ENCODE measurements around the gene PCDH9.

PCDH9 gene

GRCh38 chr13:66577358-66577757 lies 652.8 kb downstream of the PCDH9 start:
- H3K36me3 ChIP-seq (ENCODE audit: insufficient read depth, low read length), result no peaks in the 10 kb centered on the region
- H3K4me1 ChIP-seq (ENCODE audit: insufficient read depth, low read length, severe bottlenecking), result peaks cover 6% of the 10 kb centered on the region
- H3K4me2 ChIP-seq (ENCODE audit: low read length), result no peak overlapping the region
- H3K79me2 ChIP-seq (ENCODE audit: insufficient read depth, low read length), result no peaks in the 10 kb centered on the region
- H3K9me3 ChIP-seq (ENCODE audit: low read length), result 0 out of 2 replicates have a peak, but pooled peaks cover 4% of the 10 kb centered on the region
- peak overlapping the region; percentile 43; the same call in 1 of the 2 replicates for H2AFZ ChIP-seq (ENCODE audit: low read length)
- H3F3A ChIP-seq (ENCODE audit: insufficient read depth, low read length), result no peaks in the 10 kb centered on the region
- no peaks in the 10 kb centered on the region for H3K27me3 ChIP-seq (ENCODE audit: insufficient read depth, low read length)
- H3K9ac ChIP-seq (ENCODE audit: low read length), result no peak overlapping the region
- H3K4me3 ChIP-seq (ENCODE audit: low read depth, low read length, poor library complexity, severe bottlenecking), result no peak overlapping the region
- no peaks in the 10 kb centered on the region for H4K20me1 ChIP-seq (ENCODE audit: insufficient read depth, low read length)
- H3K27ac ChIP-seq (ENCODE audit: low read depth, low read length, poor library complexity, severe bottlenecking), result no peak overlapping the region
- no peaks in the 10 kb centered on the region for H3K9me2 ChIP-seq (ENCODE audit: low read depth, low read length)
- TF ChIP-seq EZH2 (IDR thresholded peaks at IDR 0.05; ENCODE audit: borderline replicate concordance, low read length), result no peak
- TF ChIP-seq, protein P1, sequence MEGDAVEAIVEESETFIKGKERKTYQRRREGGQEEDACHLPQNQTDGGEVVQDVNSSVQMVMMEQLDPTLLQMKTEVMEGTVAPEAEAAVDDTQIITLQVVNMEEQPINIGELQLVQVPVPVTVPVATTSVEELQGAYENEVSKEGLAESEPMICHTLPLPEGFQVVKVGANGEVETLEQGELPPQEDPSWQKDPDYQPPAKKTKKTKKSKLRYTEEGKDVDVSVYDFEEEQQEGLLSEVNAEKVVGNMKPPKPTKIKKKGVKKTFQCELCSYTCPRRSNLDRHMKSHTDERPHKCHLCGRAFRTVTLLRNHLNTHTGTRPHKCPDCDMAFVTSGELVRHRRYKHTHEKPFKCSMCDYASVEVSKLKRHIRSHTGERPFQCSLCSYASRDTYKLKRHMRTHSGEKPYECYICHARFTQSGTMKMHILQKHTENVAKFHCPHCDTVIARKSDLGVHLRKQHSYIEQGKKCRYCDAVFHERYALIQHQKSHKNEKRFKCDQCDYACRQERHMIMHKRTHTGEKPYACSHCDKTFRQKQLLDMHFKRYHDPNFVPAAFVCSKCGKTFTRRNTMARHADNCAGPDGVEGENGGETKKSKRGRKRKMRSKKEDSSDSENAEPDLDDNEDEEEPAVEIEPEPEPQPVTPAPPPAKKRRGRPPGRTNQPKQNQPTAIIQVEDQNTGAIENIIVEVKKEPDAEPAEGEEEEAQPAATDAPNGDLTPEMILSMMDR (IDR thresholded peaks at IDR 0.05; ENCODE audit: low read length), result no peak

- H3K27ac ChIP-seq (ENCODE audit: low read depth, low read length, poor library complexity, severe bottlenecking), result no peak overlapping the region
- no peak overlapping the region for H3K4me3 ChIP-seq (ENCODE audit: low read depth, low read length, poor library complexity, severe bottlenecking)
- H3K36me3 ChIP-seq (ENCODE audit: insufficient read depth, low read length), result no peaks in the 10 kb centered on the region
- 0 out of 2 replicates have a peak, but pooled peaks cover 4% of the 10 kb centered on the region for H3K9me3 ChIP-seq (ENCODE audit: low read length)
- H3K79me2 ChIP-seq (ENCODE audit: insufficient read depth, low read length), result no peaks in the 10 kb centered on the region
- H3K9ac ChIP-seq (ENCODE audit: low read length), result no peak overlapping the region
- no peaks in the 10 kb centered on the region for H3F3A ChIP-seq (ENCODE audit: insufficient read depth, low read length)
- peak overlapping the region; percentile 72 for H2AFZ ChIP-seq (ENCODE audit: low read length)
- TF ChIP-seq, protein P1 (IDR thresholded peaks at IDR 0.05; ENCODE audit: low read length), result no peak
- TF ChIP-seq EZH2 (IDR thresholded peaks at IDR 0.05; ENCODE audit: borderline replicate concordance, low read length), result no peak
- no peak overlapping the region for H3K4me2 ChIP-seq (ENCODE audit: low read length)
- H3K4me1 ChIP-seq (ENCODE audit: insufficient read depth, low read length, severe bottlenecking), result peaks cover 6% of the 10 kb centered on the region
- no peaks in the 10 kb centered on the region for H4K20me1 ChIP-seq (ENCODE audit: insufficient read depth, low read length)
- no peaks in the 10 kb centered on the region for H3K27me3 ChIP-seq (ENCODE audit: insufficient read depth, low read length)
- no peaks in the 10 kb centered on the region for H3K9me2 ChIP-seq (ENCODE audit: low read depth, low read length)
Measured at GRCh38 chr13:66576381-66576780, 653.8 kb downstream of the PCDH9 start.

GRCh38 chr13:66574606-66575005 lies 655.5 kb downstream of the PCDH9 start:
- Histone ChIP-seq H3K79me2 (ENCODE audit: insufficient read depth, low read length) (no peaks in the 10 kb centered on the region), H3K9ac (ENCODE audit: low read length) (no peak overlapping the region), H4K20me1 (ENCODE audit: insufficient read depth, low read length) (no peaks in the 10 kb centered on the region), H3K9me2 (ENCODE audit: low read depth, low read length) (no peaks in the 10 kb centered on the region), H3K36me3 (ENCODE audit: insufficient read depth, low read length) (no peaks in the 10 kb centered on the region), H2AFZ (ENCODE audit: low read length) (peak overlapping the region; percentile 84), H3K4me3 (ENCODE audit: low read depth, low read length, poor library complexity, severe bottlenecking) (no peak overlapping the region), H3K27me3 (ENCODE audit: insufficient read depth, low read length) (no peaks in the 10 kb centered on the region), H3K4me2 (ENCODE audit: low read length) (no peak overlapping the region), H3K4me1 (ENCODE audit: insufficient read depth, low read length, severe bottlenecking) (peaks cover 6% of the 10 kb centered on the region), H3K9me3 (ENCODE audit: low read length) (0 out of 2 replicates have a peak, but pooled peaks cover 4% of the 10 kb centered on the region), H3K27ac (ENCODE audit: low read depth, low read length, poor library complexity, severe bottlenecking) (no peak overlapping the region), H3F3A (ENCODE audit: insufficient read depth, low read length) (no peaks in the 10 kb centered on the region)
- TF ChIP-seq, protein P1 (IDR thresholded peaks at IDR 0.05; ENCODE audit: low read length), result no peak
- no peak for TF ChIP-seq EZH2 (IDR thresholded peaks at IDR 0.05; ENCODE audit: borderline replicate concordance, low read length)

All from OCI-LY1 (cell line).